SK-N-MC (cell line): ENCODE data around the gene ATXN10.

Experiments used
- EZH2 ChIP-seq: fragments of 200-600 bp; sonication (generic); IDR thresholded peaks from one replicate; pipeline ENCODE4 v1.6.1; 2017; ENCODE audit warnings: antibody characterized with exemption
- POLR2AphosphoS5 ChIP-seq: IDR thresholded peaks from 2 replicates; pipeline ENCODE4 v1.6.1; 2012; ENCODE audit warnings: mild to moderate bottlenecking, low read depth, low read length, borderline replicate concordance

GRCh38 chr22:45756558-45756957, 84.9 kb downstream of the ATXN10 start:
- TF ChIP-seq EZH2 = no peak
- no peak for TF ChIP-seq POLR2AphosphoS5
